ENCODE measurements around the gene CDK17.
"Not testable (repeated sequence)": the region's sequence is repeated elsewhere in the genome, so short reads cannot be mapped to it uniquely, and the experiment has no call there.

The CDK17 gene

DNA sequence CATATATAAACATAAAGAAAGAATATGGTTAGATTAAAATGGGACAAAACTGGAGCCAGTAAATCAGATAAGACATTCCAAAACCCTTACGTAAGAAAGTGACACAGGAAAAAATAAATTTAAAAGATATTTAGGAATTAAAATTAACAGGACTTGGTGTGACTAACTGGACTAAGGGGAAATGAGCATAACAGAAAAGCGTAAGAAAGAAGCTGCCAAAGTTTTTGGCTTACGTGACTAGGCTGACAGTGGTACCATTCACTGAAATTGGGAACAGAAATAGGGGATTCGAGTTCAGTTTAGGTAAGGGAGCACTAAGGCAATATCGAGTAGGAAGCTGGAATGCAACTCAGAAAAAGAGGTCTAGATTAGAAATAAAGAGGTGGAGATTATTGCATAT lies 7.8 kb downstream of the CDK17 start:
- Histone ChIP-seq H3K4me3 (no peak overlapping the region), H3K27ac (no peak overlapping the region)
- DNase-seq (ENCODE audit: low spot score) = no peak
- TF ChIP-seq, protein P1, sequence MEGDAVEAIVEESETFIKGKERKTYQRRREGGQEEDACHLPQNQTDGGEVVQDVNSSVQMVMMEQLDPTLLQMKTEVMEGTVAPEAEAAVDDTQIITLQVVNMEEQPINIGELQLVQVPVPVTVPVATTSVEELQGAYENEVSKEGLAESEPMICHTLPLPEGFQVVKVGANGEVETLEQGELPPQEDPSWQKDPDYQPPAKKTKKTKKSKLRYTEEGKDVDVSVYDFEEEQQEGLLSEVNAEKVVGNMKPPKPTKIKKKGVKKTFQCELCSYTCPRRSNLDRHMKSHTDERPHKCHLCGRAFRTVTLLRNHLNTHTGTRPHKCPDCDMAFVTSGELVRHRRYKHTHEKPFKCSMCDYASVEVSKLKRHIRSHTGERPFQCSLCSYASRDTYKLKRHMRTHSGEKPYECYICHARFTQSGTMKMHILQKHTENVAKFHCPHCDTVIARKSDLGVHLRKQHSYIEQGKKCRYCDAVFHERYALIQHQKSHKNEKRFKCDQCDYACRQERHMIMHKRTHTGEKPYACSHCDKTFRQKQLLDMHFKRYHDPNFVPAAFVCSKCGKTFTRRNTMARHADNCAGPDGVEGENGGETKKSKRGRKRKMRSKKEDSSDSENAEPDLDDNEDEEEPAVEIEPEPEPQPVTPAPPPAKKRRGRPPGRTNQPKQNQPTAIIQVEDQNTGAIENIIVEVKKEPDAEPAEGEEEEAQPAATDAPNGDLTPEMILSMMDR (IDR thresholded peaks at IDR 0.05) = no peak

DNA sequence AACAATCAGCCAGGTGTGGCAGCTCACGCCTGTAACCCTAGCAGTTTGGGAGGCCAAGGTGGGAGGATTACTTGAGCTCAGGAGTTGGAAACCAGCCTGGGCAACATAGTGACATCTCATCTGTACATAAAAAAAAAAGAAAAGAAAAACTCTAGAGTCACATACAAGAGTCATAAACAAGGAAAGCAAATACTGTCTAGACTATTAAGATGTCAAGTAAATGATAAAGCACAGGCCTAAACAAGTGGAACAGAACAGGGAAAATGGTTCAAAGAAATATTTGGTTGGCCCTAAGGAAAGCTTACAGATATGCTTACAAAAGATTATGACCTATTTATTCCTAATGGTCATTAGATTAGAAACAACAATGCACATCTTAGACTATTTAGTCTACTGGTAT lies 12.3 kb downstream of the CDK17 start:
- no peak overlapping the region for H3K27ac ChIP-seq
- no peak overlapping the region for H3K4me3 ChIP-seq
- TF ChIP-seq, protein P1 (IDR thresholded peaks at IDR 0.05) = no peak
- no peak for DNase-seq (ENCODE audit: low spot score)

DNA sequence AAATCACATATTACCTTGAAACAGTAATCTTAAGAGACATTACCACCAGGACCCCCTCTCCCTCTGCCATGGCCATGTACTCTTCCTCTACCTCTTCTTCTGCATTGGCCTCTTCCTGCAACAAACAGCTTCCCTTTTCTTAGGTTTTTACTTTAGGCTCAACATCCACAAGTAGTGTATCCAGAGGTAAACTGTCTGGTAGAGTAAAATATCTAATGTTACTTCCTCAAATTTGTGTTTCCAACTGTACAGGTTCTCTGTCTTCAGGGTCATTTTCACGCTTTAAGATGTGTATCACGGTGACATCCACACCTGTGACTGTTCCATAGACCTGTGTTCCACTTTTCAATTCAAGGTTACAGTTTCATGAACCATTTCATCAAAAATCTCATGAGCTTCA lies 13.4 kb downstream of the CDK17 start:
- Histone ChIP-seq H3K4me3 (no peak overlapping the region), H3K27ac (no peak overlapping the region)
- TF ChIP-seq, protein P1 (IDR thresholded peaks at IDR 0.05) = no peak
- no peak for DNase-seq (ENCODE audit: low spot score)

DNA sequence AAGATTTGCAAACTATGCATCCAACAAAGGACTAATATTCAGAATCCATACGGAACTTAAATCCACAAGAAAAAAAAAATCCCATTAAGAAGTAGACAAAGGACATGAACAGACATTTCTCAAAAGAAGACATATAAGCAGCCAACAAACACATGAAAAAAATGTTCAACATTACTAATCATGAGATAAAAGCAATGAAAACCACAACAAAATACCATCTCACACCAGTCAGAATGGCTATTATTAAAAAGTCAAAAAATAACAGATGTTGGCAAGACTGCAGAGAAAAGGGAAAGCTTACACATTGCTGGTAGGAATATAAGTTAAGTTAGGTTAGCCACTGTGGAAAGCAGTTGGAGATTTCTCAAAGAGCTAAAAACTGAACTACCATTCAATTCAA lies 16.2 kb downstream of the CDK17 start:
- DNase-seq (ENCODE audit: low spot score) = no peak
- TF ChIP-seq, protein P1 (IDR thresholded peaks at IDR 0.05) = no peak
- Histone ChIP-seq H3K4me3 (no peak overlapping the region), H3K27ac (no peak overlapping the region)

DNA sequence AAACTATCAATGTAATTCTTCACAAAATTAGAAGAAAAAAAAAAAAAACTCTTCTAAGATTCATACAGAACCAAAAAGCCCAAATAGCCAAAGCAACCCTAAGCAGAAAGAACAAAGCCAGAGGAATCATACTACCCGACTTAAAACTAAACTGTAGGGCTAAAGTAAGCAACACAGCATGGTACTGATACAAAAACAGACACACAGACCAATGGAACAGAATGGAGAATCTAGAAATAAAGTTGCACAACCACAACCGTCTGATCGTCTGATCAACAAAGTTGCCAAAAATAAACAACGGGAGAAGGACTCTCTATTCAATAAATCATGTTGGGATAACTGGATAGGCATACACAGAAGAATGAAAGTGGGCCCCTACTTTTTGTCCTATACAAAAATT lies 16.9 kb downstream of the CDK17 start:
- Histone ChIP-seq H3K4me3 (no peak overlapping the region), H3K27ac (no peak overlapping the region)
- DNase-seq (ENCODE audit: low spot score) = no peak
- TF ChIP-seq, protein P1 (IDR thresholded peaks at IDR 0.05) = no peak

DNA sequence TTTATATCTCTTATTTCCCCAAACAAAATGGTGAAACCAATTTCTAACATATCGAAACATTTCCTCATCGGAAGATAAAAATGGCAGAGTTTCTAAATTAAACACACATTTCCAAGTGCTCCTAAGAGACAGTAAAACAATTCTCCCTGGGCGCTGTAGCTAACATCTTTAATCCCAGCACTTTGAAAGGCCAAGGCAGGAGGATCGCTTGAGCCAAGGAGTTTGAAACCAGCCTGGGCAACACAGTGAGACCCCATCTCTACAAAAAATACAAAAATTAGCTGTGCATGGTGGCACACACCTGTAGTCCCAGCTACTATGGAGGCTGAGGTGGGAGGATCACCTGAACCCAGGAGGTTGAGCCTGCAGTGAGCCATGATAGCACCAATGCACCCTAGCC lies 20.5 kb downstream of the CDK17 start:
- DNase-seq (ENCODE audit: low spot score); H3K4me3 ChIP-seq; H3K27ac ChIP-seq: not testable (repeated sequence)

DNA sequence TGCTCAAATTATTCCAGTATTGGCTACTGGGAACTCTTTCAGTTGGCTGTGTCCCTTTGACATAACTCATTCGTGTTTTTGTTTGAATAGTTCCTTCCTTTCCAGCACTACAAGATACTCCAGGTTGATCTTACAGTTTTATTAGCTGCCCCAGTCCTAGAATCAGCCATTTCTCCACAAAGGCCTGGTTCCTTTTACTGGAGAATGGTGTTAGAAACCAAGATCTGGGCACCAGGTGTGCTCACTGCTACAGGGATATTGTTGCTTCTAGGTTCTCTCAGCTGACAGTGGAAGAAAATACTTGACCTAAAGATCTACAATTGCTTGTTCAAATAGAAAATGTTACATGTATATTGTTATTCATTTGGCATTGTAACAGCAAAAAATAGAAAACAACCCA lies 21.9 kb downstream of the CDK17 start:
- no peak for DNase-seq (ENCODE audit: low spot score)
- H3K27ac ChIP-seq = no peak overlapping the region
- H3K4me3 ChIP-seq = no peak overlapping the region
- TF ChIP-seq, protein P1 (IDR thresholded peaks at IDR 0.05) = no peak

DNA sequence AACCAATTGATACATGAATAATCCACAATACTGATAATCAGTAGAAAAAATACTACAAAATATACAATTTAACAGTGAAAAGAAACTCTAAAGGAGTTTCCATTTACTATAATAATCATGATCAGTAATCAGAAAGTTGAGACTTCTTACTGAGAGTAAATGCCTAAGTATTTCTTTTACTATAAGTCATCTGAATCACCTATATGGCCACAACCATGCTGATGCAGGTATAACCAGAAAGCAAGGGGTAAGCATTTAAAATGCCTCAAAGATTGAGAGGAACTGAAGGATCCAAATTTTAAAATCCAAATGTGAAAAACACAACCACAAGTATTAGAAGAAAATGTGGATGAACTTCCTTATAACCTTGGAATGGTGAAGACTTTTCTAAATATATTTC lies 23.4 kb downstream of the CDK17 start:
- Histone ChIP-seq H3K27ac (no peak overlapping the region), H3K4me3 (no peak overlapping the region)
- TF ChIP-seq, protein P1 (IDR thresholded peaks at IDR 0.05) = no peak
- no peak for DNase-seq (ENCODE audit: low spot score)

All from coronary artery (tissue), 2 donors.